Left lung (tissue), 10 donors: ENCODE data around the gene INVS. TPM values are rescaled to one million over a fixed set of nuclear protein-coding genes. Genes with fewer than 3 reads are reported as not detected.

ENCODE experiments used
- ATAC-seq: fragments of 200-7000 bp; cut with Tn5 transposase; one replicate; pipeline ENCODE4 v1.9.1; 2020; ENCODE audit warnings: moderate library complexity
- DNase-seq, 4 donors: peaks; one replicate each; pipeline ENCODE4 v3.0.0-alpha.2; 2013 to 2020
- H3K27ac ChIP-seq, 2 donors: fragments of 200-600 bp; sonication (generic) in 1 of 2; one replicate each; pipeline versions ENCODE4 v1.5.0 to v1.8.0; 2020 to 2021
- H3K27me3 ChIP-seq, 2 donors: fragments of 200-600 bp; sonication (generic) in 1 of 2; one replicate each; pipeline versions ENCODE4 v1.5.0 to v1.8.0; 2020 to 2021
- H3K36me3 ChIP-seq, 2 donors: fragments of 200-600 bp; sonication (generic) in 1 of 2; one replicate each; pipeline versions ENCODE4 v1.5.0 to v1.8.0; 2020 to 2021
- H3K4me1 ChIP-seq, 2 donors: fragments of 200-600 bp; one replicate each; pipeline ENCODE4 v1.8.0; 2021
- H3K4me3 ChIP-seq, 2 donors: fragments of 200-600 bp; sonication (generic) in 1 of 2; one replicate each; pipeline versions ENCODE4 v1.5.0 to v1.8.0; 2020 to 2021; ENCODE audit warnings: mild to moderate bottlenecking in 1 of 2
- H3K9me3 ChIP-seq, 2 donors: fragments of 200-600 bp; sonication (generic) in 1 of 2; one replicate each; pipeline versions ENCODE4 v1.5.0 to v1.8.0; 2020 to 2021
- CTCF ChIP-seq, 2 donors: fragments of 200-600 bp; sonication (generic) in 1 of 2; IDR thresholded peaks; one replicate each; pipeline versions ENCODE4 v1.5.0 to v1.8.0; 2021; ENCODE audit warnings: antibody characterized with exemption in 2 of 2
- intact Hi-C, 2 donors: fragments of 100-400 bp; cut with DNase I; formaldehyde crosslinking; loops; one replicate each; pipeline versions ENCODE4 v1.11.2 to v1.14.2; 2022
- polyA plus RNA-seq, 6 donors: library from polyadenylated mRNA; unstranded; fragments of 120-200 nt; gene quantifications; one replicate each; pipeline ENCODE4 v1.2.1, GENCODE V29; 2013; ENCODE audit not compliant: insufficient read length in 6 of 6
- total RNA-seq, 2 donors: library from RNA; stranded (reverse); fragmentation: NEBNext Ultra II Directional; extraction: Animal tissue kit (Norgen Biotek cat#: 25700); gene quantifications; one replicate each; pipeline ENCODE4 v1.2.1, GENCODE V29; 2021
- donor health status: DM: no; HTN: yes; CAD: no.
- donor health status: DM: no; HTN: no; CAD: no.

Gene INVS
- total and polyA plus RNA-seq, 8 donors: 21.5 to 29.9 (median 24.6) TPM

GRCh38 chr9:100306283-100306682 lies 207.2 kb downstream of the INVS start:
- Histone ChIP-seq H3K9me3 (no peaks in the 10 kb centered on the region), H3K27ac (no peak overlapping the region), H3K4me1 (no peaks in the 10 kb centered on the region), H3K36me3 (peaks cover 0 to 66% of the 10 kb centered on the region in 2 donors), H3K27me3 (no peaks in the 10 kb centered on the region), H3K4me3 (no peak overlapping the region)
- DNase-seq (no peak), ATAC-seq (no peak)
- TF ChIP-seq CTCF (IDR thresholded peaks at IDR 0.05): no peak
- intact Hi-C loops: no loop called here

GRCh38 chr9:100307080-100307479 lies 208.0 kb downstream of the INVS start:
- no peak overlapping the region for H3K4me3 ChIP-seq
- DNase-seq (no peak), ATAC-seq (no peak)
- no peak for TF ChIP-seq CTCF (IDR thresholded peaks at IDR 0.05)
- H3K9me3 ChIP-seq: no peaks in the 10 kb centered on the region
- H3K27ac ChIP-seq: no peak overlapping the region
- no peaks in the 10 kb centered on the region for H3K27me3 ChIP-seq
- intact Hi-C loops: no loop called here
- H3K36me3 ChIP-seq: peaks cover 0 to 60% of the 10 kb centered on the region in 2 donors
- H3K4me1 ChIP-seq: no peaks in the 10 kb centered on the region

- no peak for ATAC-seq
- Histone ChIP-seq H3K4me3 (no peak overlapping the region), H3K9me3 (no peaks in the 10 kb centered on the region), H3K4me1 (no peaks in the 10 kb centered on the region), H3K27ac (no peak overlapping the region), H3K27me3 (no peaks in the 10 kb centered on the region), H3K36me3 (peaks cover 0 to 48% of the 10 kb centered on the region in 2 donors)
- no peak for TF ChIP-seq CTCF (IDR thresholded peaks at IDR 0.05)
- intact Hi-C loops: no loop called here
- DNase-seq: no peak
These were observed 210.0 kb downstream of the INVS start for GRCh38 chr9:100308965-100309564.

- no peaks in the 10 kb centered on the region for H3K9me3 ChIP-seq
- no peak for ATAC-seq
- H3K36me3 ChIP-seq: peaks cover 0 to 39% of the 10 kb centered on the region in 2 donors
- H3K4me1 ChIP-seq: no peaks in the 10 kb centered on the region
- intact Hi-C loops: no loop called here
- no peak for DNase-seq
- no peak overlapping the region for H3K27ac ChIP-seq
- no peaks in the 10 kb centered on the region for H3K27me3 ChIP-seq
- no peak overlapping the region for H3K4me3 ChIP-seq
- no peak for TF ChIP-seq CTCF (IDR thresholded peaks at IDR 0.05)
These were observed 210.9 kb downstream of the INVS start for GRCh38 chr9:100309992-100310391.

- no peak overlapping the region for H3K27ac ChIP-seq
- no peak overlapping the region for H3K4me3 ChIP-seq
- DNase-seq (no peak), ATAC-seq (no peak)
- no peak for TF ChIP-seq CTCF (IDR thresholded peaks at IDR 0.05)
- H3K36me3 ChIP-seq: peaks cover 0 to 46% of the 10 kb centered on the region in 2 donors
- intact Hi-C loops: no loop called here
- no peaks in the 10 kb centered on the region for H3K27me3 ChIP-seq
- no peaks in the 10 kb centered on the region for H3K9me3 ChIP-seq
- no peaks in the 10 kb centered on the region for H3K4me1 ChIP-seq
These were observed 216.5 kb downstream of the INVS start for GRCh38 chr9:100315561-100315960.
